Measurements from ENCODE around the gene DOCK7.

DOCK7 gene

GRCh38 chr1:62439652-62440371, 248.4 kb downstream of the DOCK7 start:
- no peak for DNase-seq (ENCODE audit: low read depth)

DNA sequence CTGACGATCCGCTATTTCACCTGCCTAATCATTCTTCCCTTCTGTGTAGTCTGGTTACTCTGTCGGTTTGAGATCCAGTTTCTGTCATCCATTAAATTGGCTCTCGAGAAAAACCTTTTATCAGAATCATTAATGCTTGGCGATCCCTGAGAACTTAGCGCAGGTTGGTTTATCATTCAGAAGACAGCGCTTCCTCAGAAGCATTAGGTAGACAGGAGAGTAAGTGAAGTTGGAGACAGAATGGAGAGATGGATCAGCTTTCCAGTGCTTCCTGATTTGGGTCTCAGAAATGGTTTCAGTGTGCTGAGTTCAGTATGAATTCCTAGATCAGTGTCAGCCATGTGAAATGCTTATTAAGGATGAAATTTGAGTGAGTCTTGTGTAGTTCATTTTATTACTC, 250.0 kb downstream of the DOCK7 start:
- no peak for DNase-seq (ENCODE audit: low read depth)

DNA sequence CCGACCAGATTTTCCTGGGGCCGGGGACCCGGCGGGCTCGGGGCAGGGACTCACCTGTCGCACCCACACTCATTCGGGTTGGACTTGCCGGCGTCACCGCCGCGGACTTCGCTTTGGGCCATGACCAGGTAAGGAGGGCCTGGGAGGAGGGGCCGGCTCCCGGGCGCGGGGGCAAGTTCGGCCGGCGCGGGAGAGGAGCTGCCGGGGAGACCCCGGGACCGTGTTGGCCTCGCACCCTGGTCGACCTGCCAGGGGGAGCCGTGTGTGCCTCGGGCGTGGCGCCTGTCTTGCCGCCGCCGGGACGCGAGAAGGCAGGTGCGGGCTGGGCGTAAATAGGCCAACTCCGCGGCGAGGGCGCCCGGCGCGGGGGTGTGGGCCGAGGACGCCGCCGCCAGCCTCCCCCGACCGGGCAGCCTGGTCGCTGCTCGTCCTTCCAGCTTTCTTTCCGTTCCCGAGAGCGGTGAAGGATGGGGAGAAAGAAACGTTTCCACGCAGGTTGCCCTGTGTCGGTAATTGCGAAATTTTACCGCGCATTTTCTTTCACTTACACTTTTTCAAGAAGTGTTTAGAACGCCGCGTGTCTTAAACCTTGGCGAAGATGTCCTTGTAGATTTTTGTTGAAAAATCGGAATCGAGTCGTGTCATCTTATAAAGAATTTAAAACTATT, 250.8 kb downstream of the DOCK7 start:
- no peak for DNase-seq (ENCODE audit: low read depth)

DNA sequence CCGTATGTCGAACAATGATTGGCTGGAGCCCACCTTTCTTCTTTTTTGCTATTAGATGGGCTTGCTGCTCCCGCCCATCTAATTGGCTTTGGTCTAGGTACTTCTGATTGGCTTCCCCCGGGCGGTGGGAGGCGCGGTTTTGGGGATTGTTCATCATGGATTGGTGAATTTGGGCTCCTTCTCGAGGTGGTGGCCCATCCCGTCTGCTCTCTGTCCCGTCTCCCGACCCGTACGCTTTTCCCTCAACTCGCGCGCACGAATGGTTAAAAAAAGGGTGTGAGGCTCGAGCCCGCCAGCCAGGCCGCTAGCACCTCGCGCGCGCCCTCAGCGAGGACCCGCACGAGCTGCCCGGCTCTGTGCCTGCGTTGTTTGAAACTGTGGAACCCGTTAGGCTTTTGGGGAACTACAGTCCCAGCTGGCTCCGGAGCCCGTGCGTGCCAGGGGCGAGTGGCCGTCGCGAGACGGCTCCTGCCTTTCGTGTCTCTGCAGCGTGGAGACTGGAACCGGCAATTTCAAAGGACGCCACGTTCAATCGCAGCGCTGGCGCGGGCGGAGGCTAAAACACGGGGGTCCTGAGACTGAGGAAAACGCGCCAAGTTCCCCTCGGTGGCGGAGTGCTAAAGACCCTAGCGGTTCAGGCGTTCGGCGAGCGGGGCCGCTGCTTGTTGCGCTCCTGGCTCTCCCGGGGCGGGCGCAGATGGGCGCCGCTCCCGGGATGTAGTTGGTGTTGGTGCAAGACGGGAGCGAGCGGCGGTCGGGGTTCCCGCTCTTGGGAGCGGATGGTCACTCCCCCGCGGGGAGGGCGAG, 251.5 kb downstream of the DOCK7 start, which contains the start of gene USP1:
TSS of gene USP1 (plus strand) at position 584 of the 807 bp plus-strand sequence. CDS start 2,819 bp downstream, outside the sequence.
- DNase-seq (ENCODE audit: low read depth) = peak; percentile 100

- no peak for DNase-seq (ENCODE audit: low read depth)
Measured at GRCh38 chr1:62436039-62436465, 252.1 kb downstream of the DOCK7 start.

DNA sequence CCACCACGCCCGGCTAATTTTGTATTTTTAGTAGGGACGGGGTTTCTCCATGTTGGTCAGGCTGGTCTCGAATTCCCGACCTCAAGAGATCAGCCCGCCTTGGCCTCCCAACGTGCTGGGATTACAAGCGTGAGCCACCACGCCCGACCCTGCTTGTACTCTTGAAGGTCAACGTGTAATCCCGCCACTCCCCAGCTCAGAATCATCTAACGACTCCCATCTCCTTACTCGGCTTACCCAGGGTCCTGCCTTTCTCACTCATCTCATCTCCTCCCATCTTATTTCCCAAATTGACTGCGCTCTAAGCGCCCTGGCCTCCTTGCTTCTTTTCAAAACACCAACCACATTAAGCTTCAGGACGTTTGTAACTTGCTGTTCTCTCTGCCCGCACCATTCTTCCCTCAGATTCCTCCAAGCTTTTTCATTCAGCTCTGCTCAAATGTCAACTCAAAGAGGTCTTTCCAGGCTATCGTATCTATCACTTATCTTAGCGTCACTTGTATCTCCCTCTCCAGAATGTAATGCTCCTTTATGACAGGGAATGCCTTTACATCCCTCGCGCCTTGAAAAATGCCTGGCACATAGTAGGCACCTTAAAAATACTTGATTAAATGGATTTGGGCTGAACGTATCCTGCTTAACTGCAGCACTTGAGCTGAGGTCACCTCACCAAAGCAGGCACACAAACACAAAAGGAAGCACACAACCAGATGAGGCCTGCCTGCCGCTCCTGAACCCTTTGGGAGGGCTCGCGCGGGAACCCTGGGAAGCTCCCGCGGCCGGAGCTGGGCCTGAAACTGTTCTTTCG, 252.8 kb downstream of the DOCK7 start:
- no peak for DNase-seq (ENCODE audit: low read depth)

- DNase-seq (ENCODE audit: low read depth) = no peak
Measured at GRCh38 chr1:62434618-62435001, 253.6 kb downstream of the DOCK7 start.

- DNase-seq (ENCODE audit: low read depth) = no peak
Measured at GRCh38 chr1:62433861-62434617, 254.1 kb downstream of the DOCK7 start.

DNA sequence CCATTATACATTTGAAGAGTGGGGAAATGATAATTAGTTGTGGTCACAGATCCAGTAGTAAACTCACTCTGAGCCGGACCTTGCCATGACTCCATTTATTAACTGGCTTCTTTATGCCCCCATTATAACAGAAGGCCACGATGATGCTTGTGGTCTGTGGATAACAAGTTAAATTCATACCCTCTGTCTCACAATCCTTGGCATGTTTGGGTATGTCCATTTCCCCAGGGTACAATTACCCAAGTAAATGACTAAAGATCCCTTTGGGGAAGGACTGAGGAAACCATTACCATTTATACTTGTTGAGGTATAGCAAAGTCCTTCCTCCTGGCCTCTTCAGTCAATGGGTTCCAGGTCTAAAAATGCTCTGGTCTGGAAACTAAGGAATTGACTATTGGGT, 258.6 kb downstream of the DOCK7 start:
- DNase-seq (ENCODE audit: low read depth) = no peak

DNA sequence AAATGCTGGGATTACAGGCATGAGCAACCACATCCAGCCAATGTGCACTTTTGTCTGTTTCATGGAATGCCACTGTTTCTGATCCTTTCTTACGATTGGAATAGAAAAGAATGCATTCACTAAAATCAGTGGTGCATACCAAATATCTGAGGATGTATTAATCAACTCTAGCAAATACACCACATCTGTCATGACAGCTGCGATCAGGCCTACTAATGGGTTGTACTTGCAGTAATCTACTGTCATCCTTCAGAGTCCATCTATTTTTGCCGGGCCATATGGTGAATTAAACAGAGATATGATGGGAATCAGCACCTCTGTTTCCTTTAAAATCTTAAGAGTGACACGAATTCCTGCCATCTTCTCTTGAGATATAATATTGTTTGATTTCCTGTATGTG, 259.8 kb downstream of the DOCK7 start:
- DNase-seq (ENCODE audit: low read depth) = no peak

DNA sequence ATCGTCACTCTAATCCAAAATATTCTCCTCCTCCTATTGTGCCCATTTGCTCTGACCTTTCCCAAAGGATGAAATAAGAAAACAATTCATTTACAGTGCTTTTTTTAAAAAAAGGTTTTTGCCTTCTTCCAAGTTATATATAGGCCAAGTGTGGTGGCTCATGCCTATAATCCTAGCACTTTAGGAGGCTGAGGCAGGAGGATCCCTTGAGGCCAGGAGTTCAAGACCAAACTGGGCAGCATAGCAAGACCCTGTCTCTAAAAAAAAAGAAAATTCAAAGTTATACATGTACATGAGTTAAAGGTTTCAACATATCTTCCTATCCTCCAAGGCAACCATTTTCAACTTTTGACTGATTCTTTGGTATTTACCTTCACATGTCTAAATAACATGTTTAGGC, 261.4 kb downstream of the DOCK7 start:
- DNase-seq (ENCODE audit: low read depth) = no peak

DNA sequence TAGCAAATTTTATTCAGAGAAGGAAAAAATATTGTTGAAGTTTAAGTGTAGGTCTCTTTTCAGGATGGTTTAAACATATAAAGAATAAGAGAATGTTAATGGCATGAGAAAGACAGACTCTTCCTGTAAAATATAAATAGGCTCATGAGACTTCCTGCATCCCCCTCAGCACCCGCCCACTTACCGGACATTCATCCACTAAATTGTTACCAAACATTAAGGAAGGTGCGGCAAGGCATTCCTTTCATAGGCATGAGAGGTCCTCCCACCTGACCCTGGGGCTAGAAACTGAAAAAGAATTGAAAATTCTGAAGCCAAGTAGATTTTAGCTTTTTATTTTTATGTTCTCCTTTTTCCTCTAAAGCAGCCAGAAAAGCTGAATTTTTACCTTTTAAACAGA, 261.9 kb downstream of the DOCK7 start:
- DNase-seq (ENCODE audit: low read depth) = no peak

GRCh38 chr1:62425041-62425440, 263.1 kb downstream of the DOCK7 start:
- no peak for DNase-seq (ENCODE audit: low read depth)

DNA sequence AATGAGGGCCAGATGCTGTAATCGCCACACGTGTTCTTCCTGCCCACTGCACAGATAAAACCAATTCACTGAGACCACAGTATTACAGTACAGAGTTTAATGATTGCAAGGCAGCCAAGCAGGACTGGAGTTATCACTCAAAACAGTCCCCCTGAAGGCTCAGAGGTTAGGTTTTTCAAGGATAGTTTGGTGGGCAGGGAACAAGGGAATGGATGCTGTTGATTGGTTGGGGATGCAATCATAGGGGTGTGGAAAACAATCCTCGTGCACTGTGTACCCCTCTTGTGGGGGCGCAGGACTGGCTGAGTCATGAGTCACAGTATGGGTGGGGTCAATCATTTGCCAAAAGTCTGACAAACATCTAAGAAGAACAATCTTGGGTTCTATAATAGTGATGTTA, 263.8 kb downstream of the DOCK7 start:
- DNase-seq (ENCODE audit: low read depth) = no peak

DNA sequence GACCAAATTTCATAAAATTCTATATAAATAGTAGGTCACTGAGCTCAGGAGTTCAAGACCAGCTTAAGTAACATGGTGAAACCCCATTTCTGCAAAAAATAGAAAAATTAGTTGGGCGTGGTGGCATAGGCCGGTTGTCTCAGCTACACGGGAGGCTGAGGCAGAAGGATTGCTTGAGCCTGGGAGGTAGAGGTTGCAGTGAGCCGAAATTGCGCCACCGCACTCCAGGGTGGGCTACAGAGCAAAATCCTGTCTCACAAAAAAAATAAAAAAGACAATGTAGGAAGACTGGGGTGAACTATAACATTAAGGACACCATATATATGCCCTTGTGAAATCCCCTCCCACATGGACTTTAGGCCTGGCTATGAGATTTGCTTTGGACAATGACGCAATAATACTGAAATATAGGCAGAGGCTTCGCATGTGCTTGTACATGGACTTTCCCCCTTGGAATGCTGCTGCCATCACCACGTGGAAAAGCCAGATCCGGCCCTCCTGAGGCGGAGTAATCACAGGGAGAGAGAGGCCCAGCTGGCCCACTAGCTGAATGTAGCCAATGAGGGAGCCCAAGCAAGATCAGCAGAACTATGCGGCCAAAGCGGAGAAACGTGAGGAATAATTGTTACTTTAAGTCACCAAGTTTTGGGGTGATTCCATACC, 264.5 kb downstream of the DOCK7 start:
- no peak for DNase-seq (ENCODE audit: low read depth)

GRCh38 chr1:62420214-62420613, 268.0 kb downstream of the DOCK7 start:
- DNase-seq (ENCODE audit: low read depth) = no peak

- no peak for DNase-seq (ENCODE audit: low read depth)
Measured at GRCh38 chr1:62417351-62417999, 270.7 kb downstream of the DOCK7 start.

GRCh38 chr1:62415687-62416086, 272.5 kb downstream of the DOCK7 start:
- no peak for DNase-seq (ENCODE audit: low read depth)

GRCh38 chr1:62407398-62408009, 280.7 kb downstream of the DOCK7 start:
- DNase-seq (ENCODE audit: low read depth) = peak; percentile 31

GRCh38 chr1:62406576-62406975, 281.6 kb downstream of the DOCK7 start:
- DNase-seq (ENCODE audit: low read depth) = no peak

Data from GM04504 (cell line).